ENCODE results near the gene GRK6.
"Not testable (repeated sequence)": the region's sequence is repeated elsewhere in the genome, so short reads cannot be mapped to it uniquely, and the experiment has no call there.

The GRK6 gene

GRCh38 chr5:177483994-177484901 is 57.8 kb downstream of the GRK6 start:
- DNase-seq (ENCODE audit: low spot score), result no peak
- no peak for FAIRE-seq

GRCh38 chr5:177484902-177485549 is 58.5 kb downstream of the GRK6 start:
- DNase-seq (ENCODE audit: low spot score), result no peak
- FAIRE-seq, result no peak

GRCh38 chr5:177485753-177486152 is 59.3 kb downstream of the GRK6 start:
- FAIRE-seq; DNase-seq (ENCODE audit: low spot score): not testable (repeated sequence)

GRCh38 chr5:177486256-177486655 is 59.8 kb downstream of the GRK6 start:
- FAIRE-seq, result no peak
- DNase-seq (ENCODE audit: low spot score), result no peak

GRCh38 chr5:177487144-177487543 is 60.7 kb downstream of the GRK6 start:
- FAIRE-seq, result no peak
- DNase-seq (ENCODE audit: low spot score), result no peak

GRCh38 chr5:177487975-177488374 is 61.5 kb downstream of the GRK6 start:
- FAIRE-seq, result no peak
- DNase-seq (ENCODE audit: low spot score), result no peak

- FAIRE-seq (no peak), DNase-seq (ENCODE audit: low spot score) (no peak)
Measured at GRCh38 chr5:177489119-177489716, 62.7 kb downstream of the GRK6 start.

GRCh38 chr5:177490311-177490991 is 64.0 kb downstream of the GRK6 start:
- no peak for DNase-seq (ENCODE audit: low spot score)
- no peak for FAIRE-seq

- no peak for FAIRE-seq
- DNase-seq (ENCODE audit: low spot score), result no peak
Measured at GRCh38 chr5:177490992-177491391, 64.5 kb downstream of the GRK6 start.

GRCh38 chr5:177491429-177491945 is 65.0 kb downstream of the GRK6 start:
- DNase-seq (ENCODE audit: low spot score) (no peak), FAIRE-seq (no peak)

GRCh38 chr5:177491983-177492746 is 65.7 kb downstream of the GRK6 start:
- no peak for FAIRE-seq
- DNase-seq (ENCODE audit: low spot score), result no peak
